ENCODE results near the gene ZNF678. TPM values are rescaled to one million over a fixed set of nuclear protein-coding genes. Genes with fewer than 3 reads are reported as not detected.

ZNF678 gene
- total and polyA plus RNA-seq, 7 experiments from 2014 or later, result 3.2 to 8.3 (median 7.1) TPM

DNA sequence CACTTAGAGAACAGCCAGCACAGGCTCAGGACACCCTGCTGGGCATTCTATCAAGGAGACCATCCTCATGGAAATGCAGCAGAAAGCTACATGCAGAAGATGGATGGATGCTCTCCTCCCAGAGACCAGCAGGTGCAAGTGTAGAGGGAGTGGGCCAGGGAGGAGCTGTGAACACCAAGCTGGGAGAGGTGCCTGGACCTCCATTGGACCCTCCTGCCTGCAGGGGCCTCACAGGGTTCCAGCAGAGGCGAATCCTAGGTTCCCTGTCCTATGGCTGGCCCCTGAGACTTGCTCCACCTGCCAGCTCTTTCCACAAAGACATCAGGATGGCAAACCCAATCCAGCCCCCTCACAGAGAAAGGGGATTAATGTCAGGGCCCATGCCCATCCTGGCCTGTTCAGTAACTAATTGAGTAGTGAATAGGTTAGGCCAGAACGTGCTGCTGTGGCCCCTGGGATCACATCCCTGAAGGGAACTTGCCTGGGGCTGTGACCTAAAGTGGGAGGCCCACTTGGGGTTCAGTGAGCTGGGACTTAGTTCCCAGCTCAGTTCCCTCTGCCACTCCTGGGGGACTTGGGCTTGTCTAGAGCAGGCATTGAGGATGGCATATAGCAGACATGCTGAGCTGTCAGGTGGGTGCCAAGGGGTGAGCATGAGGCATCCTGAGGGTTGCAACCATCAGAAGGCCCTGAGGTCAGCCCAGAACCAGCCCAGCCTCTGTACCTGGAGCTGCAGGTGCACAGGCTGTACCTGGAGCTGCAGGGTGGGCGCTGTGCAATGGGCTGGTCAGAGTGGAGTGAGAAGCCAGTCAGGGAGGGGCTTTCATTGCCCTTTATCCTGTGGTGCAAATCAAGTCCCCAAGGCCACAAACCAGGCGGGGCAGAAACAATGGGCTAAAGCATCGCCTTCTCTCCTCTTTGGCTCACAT, 22.9 kb upstream of the ZNF678 start:
- Histone ChIP-seq H3K9me3 (ENCODE audit: control insufficient read depth in 2 of 3, low read length in 3 of 3) (no peaks in the 10 kb centered on the region), H3K27ac (ENCODE audit: low read depth, low read length) (no peak overlapping the region), H3K4me1 (ENCODE audit: control insufficient read depth in 2 of 2, insufficient read depth in 2 of 2, low read length in 2 of 2) (peaks cover 3 to 10% of the 10 kb centered on the region in 2 donors), H3K27me3 (ENCODE audit: control insufficient read depth in 2 of 2, insufficient read depth in 2 of 2, low read length in 2 of 2) (peaks cover 0 to 2% of the 10 kb centered on the region in 2 donors), H3K4me3 (ENCODE audit: low read length) (no peak overlapping the region), H3K36me3 (ENCODE audit: control insufficient read depth in 2 of 3, insufficient read depth in 3 of 3, low read length in 3 of 3) (no peaks in the 10 kb centered on the region)
- intact Hi-C loops (cut with micrococcal nuclease), result loop anchor here (5.0 to 10.0 kb wide), 3 partner anchors 58 to 913 kb away; no protein-coding TSS in a partner anchor
- ATAC-seq (no peak), DNase-seq (no peak)
- Mint-ChIP-seq H3K4me3 (peak overlapping the region in 9 of 10 donors; percentile 19 to 73 (median 44)), H3K36me3 (peaks cover 0 to 9% (median 0%) of the 10 kb centered on the region in 5 donors), H3K9me3 (peaks cover 0 to 9% (median 0%) of the 10 kb centered on the region in 11 donors), H3K4me1 (peaks cover 0 to 7% (median 5%) of the 10 kb centered on the region in 7 donors), H3K27ac (no peak overlapping the region), H3K27me3 (peaks cover 0 to 6% (median 0%) of the 10 kb centered on the region in 5 donors)
- ChIA-PET CTCF (no interaction called here), POLR2A (no interaction called here)

DNA sequence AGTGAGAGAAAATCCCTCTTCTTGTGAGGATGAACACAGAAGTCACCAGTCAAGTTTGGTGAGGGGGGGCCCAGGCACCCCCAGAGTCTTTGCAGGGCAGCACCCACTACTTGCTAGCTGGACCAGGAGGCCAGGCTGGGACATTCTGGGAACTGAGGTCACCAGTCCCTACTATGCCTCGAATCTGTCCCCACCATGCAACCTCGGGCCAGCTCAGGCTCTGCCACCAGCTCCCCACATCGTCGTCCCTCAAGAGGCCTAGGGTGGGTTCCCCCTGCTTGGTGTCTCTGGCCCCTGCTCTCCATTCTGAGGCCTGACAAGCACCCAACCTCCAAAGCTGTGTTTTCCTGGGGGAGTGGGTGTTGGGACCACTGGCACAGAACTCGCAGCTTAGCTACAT, 22.2 kb upstream of the ZNF678 start:
- DNase-seq (no peak), ATAC-seq (no peak)
- H3K4me3 ChIP-seq (ENCODE audit: low read length), result no peak overlapping the region
- Mint-ChIP-seq H3K9me3 (peaks cover 0 to 4% (median 0%) of the 10 kb centered on the region in 11 donors), H3K4me3 (peak overlapping the region in 9 of 10 donors; percentile 19 to 77 (median 59)), H3K36me3 (peaks cover 0 to 5% (median 0%) of the 10 kb centered on the region in 5 donors), H3K27ac (peak overlapping the region in 1 of 9 donors; percentile 52), H3K4me1 (peaks cover 0 to 7% (median 5%) of the 10 kb centered on the region in 7 donors), H3K27me3 (peaks cover 0 to 6% (median 0%) of the 10 kb centered on the region in 5 donors)
- POLR2A ChIA-PET, result interaction anchor here (2.4 kb wide), 1 partner anchor 22 kb away, joined by 10 read pairs; the partner anchor contains the start of gene ZNF678
- H3K9me3 ChIP-seq (ENCODE audit: control insufficient read depth in 2 of 3, low read length in 3 of 3), result no peaks in the 10 kb centered on the region
- intact Hi-C loops (cut with micrococcal nuclease), result loop anchor here (5.0 to 10.0 kb wide), 3 partner anchors 59 to 914 kb away; no protein-coding TSS in a partner anchor
- no peaks in the 10 kb centered on the region for H3K27me3 ChIP-seq (ENCODE audit: control insufficient read depth in 2 of 2, insufficient read depth in 2 of 2, low read length in 2 of 2)
- peaks cover 3 to 10% of the 10 kb centered on the region in 2 donors for H3K4me1 ChIP-seq (ENCODE audit: control insufficient read depth in 2 of 2, insufficient read depth in 2 of 2, low read length in 2 of 2)
- H3K27ac ChIP-seq (ENCODE audit: low read depth, low read length), result no peak overlapping the region
- CTCF ChIA-PET, result no interaction called here
- no peaks in the 10 kb centered on the region for H3K36me3 ChIP-seq (ENCODE audit: control insufficient read depth in 2 of 3, insufficient read depth in 3 of 3, low read length in 3 of 3)

- peak overlapping the region in 8 of 10 donors; percentile 12 to 77 (median 58) for H3K4me3 Mint-ChIP-seq
- H3K36me3 ChIP-seq (ENCODE audit: control insufficient read depth in 2 of 3, insufficient read depth in 3 of 3, low read length in 3 of 3), result no peaks in the 10 kb centered on the region
- peaks cover 0 to 2% (median 0%) of the 10 kb centered on the region in 5 donors for H3K36me3 Mint-ChIP-seq
- DNase-seq (no peak), ATAC-seq (no peak)
- H3K4me1 Mint-ChIP-seq, result peaks cover 0 to 7% (median 5%) of the 10 kb centered on the region in 7 donors
- peak overlapping the region in 1 of 9 donors; percentile 52 for H3K27ac Mint-ChIP-seq
- H3K9me3 Mint-ChIP-seq, result peaks cover 0 to 2% (median 0%) of the 10 kb centered on the region in 11 donors
- H3K4me1 ChIP-seq (ENCODE audit: control insufficient read depth in 2 of 2, insufficient read depth in 2 of 2, low read length in 2 of 2), result peaks cover 3 to 10% of the 10 kb centered on the region in 2 donors
- CTCF ChIA-PET, result no interaction called here
- H3K9me3 ChIP-seq (ENCODE audit: control insufficient read depth in 2 of 3, low read length in 3 of 3), result no peaks in the 10 kb centered on the region
- H3K27me3 Mint-ChIP-seq, result peaks cover 0 to 6% (median 0%) of the 10 kb centered on the region in 5 donors
- H3K27me3 ChIP-seq (ENCODE audit: control insufficient read depth in 2 of 2, insufficient read depth in 2 of 2, low read length in 2 of 2), result no peaks in the 10 kb centered on the region
- POLR2A ChIA-PET, result interaction anchor here (2.4 kb wide), 1 partner anchor 22 kb away, joined by 10 read pairs; the partner anchor contains the start of gene ZNF678
- intact Hi-C loops (cut with micrococcal nuclease), result loop anchor here (1.0 to 10.0 kb wide), 9 partner anchors 22 to 914 kb away; partner anchors contain the start of genes JMJD4 (in 2 of the 2), SNAP47 (in 2 of the 2) and ZNF678 (in 2 of the 2)
- H3K4me3 ChIP-seq (ENCODE audit: low read length), result peak overlapping the region; percentile 55
- H3K27ac ChIP-seq (ENCODE audit: low read depth, low read length), result no peak overlapping the region
Observed at GRCh38 chr1:227541796-227542152, 21.6 kb upstream of the ZNF678 start.

DNA sequence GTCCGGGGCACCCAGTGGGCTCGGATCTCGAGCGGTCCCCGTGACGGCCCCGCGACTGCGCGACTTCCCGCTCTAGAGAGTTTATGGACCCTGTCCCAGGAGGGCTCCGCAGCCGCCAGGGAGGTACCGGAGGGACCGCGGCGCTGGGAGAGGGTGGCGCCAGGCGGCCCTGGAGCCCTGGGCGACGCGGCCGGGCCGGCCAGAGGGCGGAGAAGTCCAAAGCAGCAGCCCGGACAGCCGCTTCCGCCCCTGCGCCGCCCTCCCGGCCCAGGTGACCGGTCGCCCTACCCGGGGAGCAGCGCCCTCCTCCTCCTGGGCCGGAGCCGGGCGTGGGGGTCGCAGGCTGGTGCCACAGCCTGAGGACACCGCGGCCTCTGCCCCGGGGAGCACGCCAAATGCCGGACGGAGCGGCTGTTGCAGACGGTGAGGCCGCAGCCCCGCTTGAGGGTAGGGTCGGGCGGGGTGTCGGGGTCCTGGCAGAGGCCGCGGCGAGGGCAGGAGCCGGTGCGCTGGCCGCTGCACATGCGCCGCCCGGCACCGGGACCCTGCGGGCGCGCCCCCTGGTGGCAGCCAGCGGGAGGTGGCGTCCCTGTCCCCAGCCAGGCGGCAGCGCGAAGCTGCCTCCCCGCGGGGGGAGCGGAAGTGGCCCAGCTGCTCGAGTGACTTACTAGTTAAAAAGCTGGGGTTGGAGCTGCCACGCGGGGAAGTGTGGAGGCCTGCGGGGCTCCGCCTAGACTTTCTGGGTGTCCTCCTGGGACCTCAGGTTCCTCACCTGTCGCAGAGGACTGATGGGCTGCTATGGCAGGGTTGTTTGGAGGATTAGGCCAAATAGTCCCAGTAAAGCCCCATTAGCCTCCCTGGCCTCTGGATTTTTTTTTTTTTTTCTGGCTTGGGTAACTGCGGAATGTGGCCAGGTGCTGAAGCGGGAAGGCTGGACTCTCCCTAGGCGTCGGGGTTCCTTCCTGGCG, 20.9 kb upstream of the ZNF678 start:
- Mint-ChIP-seq H3K9me3 (no peaks in the 10 kb centered on the region), H3K4me1 (peaks cover 0 to 7% (median 5%) of the 10 kb centered on the region in 7 donors), H3K4me3 (peak overlapping the region; percentile 57 to 79 (median 67)), H3K27me3 (peaks cover 0 to 6% (median 0%) of the 10 kb centered on the region in 5 donors), H3K27ac (peak overlapping the region in 7 of 9 donors; percentile 23 to 86 (median 56)), H3K36me3 (no peaks in the 10 kb centered on the region)
- Histone ChIP-seq H3K36me3 (ENCODE audit: control insufficient read depth in 2 of 3, insufficient read depth in 3 of 3, low read length in 3 of 3) (no peaks in the 10 kb centered on the region), H3K27ac (ENCODE audit: low read depth, low read length) (peak overlapping the region; percentile 17), H3K9me3 (ENCODE audit: control insufficient read depth in 2 of 3, low read length in 3 of 3) (no peaks in the 10 kb centered on the region), H3K4me3 (ENCODE audit: low read length) (peak overlapping the region; percentile 55), H3K4me1 (ENCODE audit: control insufficient read depth in 2 of 2, insufficient read depth in 2 of 2, low read length in 2 of 2) (peaks cover 3 to 10% of the 10 kb centered on the region in 2 donors), H3K27me3 (ENCODE audit: control insufficient read depth in 2 of 2, insufficient read depth in 2 of 2, low read length in 2 of 2) (no peaks in the 10 kb centered on the region)
- CTCF ChIA-PET, result interaction anchor here (0.8 to 1.1 kb wide), 3 partner anchors 20 to 217 kb away, joined by 3 to 5 read pairs (median 4); partner anchors contain the start of gene ZNF678
- peak; percentile 82 to 94 (median 90) for DNase-seq
- peak; percentile 97 for ATAC-seq
- intact Hi-C loops (cut with micrococcal nuclease), result loop anchor here (1.0 to 10.0 kb wide), 9 partner anchors 21 to 915 kb away; partner anchors contain the start of genes JMJD4 (in 2 of the 2), SNAP47 (in 2 of the 2) and ZNF678 (in 2 of the 2)
- POLR2A ChIA-PET, result interaction anchor here (2.4 kb wide), 1 partner anchor 21 kb away, joined by 10 read pairs; the partner anchor contains the start of gene ZNF678

- DNase-seq (no peak), ATAC-seq (no peak)
- H3K4me3 ChIP-seq (ENCODE audit: low read length), result no peak overlapping the region
- intact Hi-C loops (cut with micrococcal nuclease), result loop anchor here (2.0 to 10.0 kb wide), 4 partner anchors 61 to 916 kb away; partner anchors contain the start of genes JMJD4 (in 1 of the 2) and SNAP47 (in 1 of the 2)
- Mint-ChIP-seq H3K27ac (peak overlapping the region in 6 of 9 donors; percentile 21 to 86 (median 54)), H3K36me3 (no peaks in the 10 kb centered on the region), H3K9me3 (no peaks in the 10 kb centered on the region), H3K27me3 (peaks cover 0 to 6% (median 0%) of the 10 kb centered on the region in 5 donors), H3K4me3 (peak overlapping the region; percentile 57 to 79 (median 67)), H3K4me1 (peaks cover 0 to 7% (median 4%) of the 10 kb centered on the region in 7 donors)
- CTCF ChIA-PET, result interaction anchor here (1.0 to 1.1 kb wide), 2 partner anchors 19 to 20 kb away, joined by 3 to 5 read pairs; partner anchors contain the start of gene ZNF678
- H3K27me3 ChIP-seq (ENCODE audit: control insufficient read depth in 2 of 2, insufficient read depth in 2 of 2, low read length in 2 of 2), result no peaks in the 10 kb centered on the region
- POLR2A ChIA-PET, result interaction anchor here (2.4 kb wide), 1 partner anchor 20 kb away, joined by 10 read pairs; the partner anchor contains the start of gene ZNF678
- H3K27ac ChIP-seq (ENCODE audit: low read depth, low read length), result no peak overlapping the region
- peaks cover 3 to 10% of the 10 kb centered on the region in 2 donors for H3K4me1 ChIP-seq (ENCODE audit: control insufficient read depth in 2 of 2, insufficient read depth in 2 of 2, low read length in 2 of 2)
- H3K36me3 ChIP-seq (ENCODE audit: control insufficient read depth in 2 of 3, insufficient read depth in 3 of 3, low read length in 3 of 3), result no peaks in the 10 kb centered on the region
- H3K9me3 ChIP-seq (ENCODE audit: control insufficient read depth in 2 of 3, low read length in 3 of 3), result no peaks in the 10 kb centered on the region
Observed at GRCh38 chr1:227543283-227544066, 19.9 kb upstream of the ZNF678 start.
